Upper lobe of left lung (tissue), 6 donors: ENCODE results near the gene TNPO2. TPM values are rescaled to one million over a fixed set of nuclear protein-coding genes. Genes with fewer than 3 reads are reported as not detected.

Experiments
- ATAC-seq, 2 donors: fragments of 200-7000 bp; cut with Tn5 transposase; one replicate each; pipeline ENCODE4 v1.9.1; 2022; ENCODE audit warnings: mild to moderate bottlenecking in 2 of 2, moderate library complexity in 2 of 2; ENCODE audit not compliant: low FRiP score in 2 of 2
- DNase-seq, 2 donors: peaks; one replicate each; pipeline ENCODE4 v3.0.0-alpha.2; 2019 to 2020
- H3K27ac ChIP-seq, 4 donors: fragments of 200-600 bp; sonication (generic); one replicate each; pipeline ENCODE4 v1.5.1; 2016 to 2019
- H3K27me3 ChIP-seq, 4 donors: fragments of 200-600 bp; sonication (generic); one replicate each; pipeline ENCODE4 v1.5.1; 2017 to 2019
- H3K36me3 ChIP-seq, 4 donors: fragments of 200-600 bp; sonication (generic); one replicate each; pipeline ENCODE4 v1.5.1; 2016 to 2019
- H3K4me1 ChIP-seq, 4 donors: fragments of 200-600 bp; sonication (generic); one replicate each; pipeline ENCODE4 v1.5.1; 2018 to 2019
- H3K4me3 ChIP-seq, 4 donors: fragments of 200-600 bp; sonication (generic); one replicate each; pipeline ENCODE4 v1.5.1; 2017 to 2019; ENCODE audit warnings: mild to moderate bottlenecking in 2 of 4, moderate library complexity in 1 of 4
- H3K9me3 ChIP-seq, 4 donors: fragments of 200-600 bp; sonication (generic); one replicate each; pipeline ENCODE4 v1.5.1; 2018 to 2019
- EP300 ChIP-seq, 4 donors: sonication (generic); formaldehyde crosslinking; IDR thresholded peaks; one replicate each; pipeline ENCODE4 v1.5.1; 2017; ENCODE audit warnings: antibody characterized with exemption in 4 of 4, control low read depth in 2 of 4
- POLR2A ChIP-seq, 4 donors: fragments of 450-650 bp; IDR thresholded peaks; one replicate each; pipeline ENCODE4 v1.5.1; 2016 to 2017; ENCODE audit warnings: antibody characterized with exemption in 4 of 4, mild to moderate bottlenecking in 2 of 4
- POLR2AphosphoS5 ChIP-seq, 2 donors: sonication (generic); formaldehyde crosslinking; IDR thresholded peaks; one replicate each; pipeline ENCODE4 v1.5.1; 2017; ENCODE audit warnings: antibody characterized with exemption in 2 of 2
- WGBS, 2 donors: methylation state at CpG; one replicate each; pipeline ENCODE4 v1.1.5; 2017 to 2018; 5-methylcytosine and 5-hydroxymethylcytosine counted together
- total RNA-seq, 6 donors: library from RNA; depleted of rRNA in 4 of 6; stranded (reverse); fragments of >200 nt in 4 of 6; gene quantifications; one replicate each; pipeline versions ENCODE4 v1.1.0 to v1.2.1, GENCODE V29; 2016 to 2021
- TF ChIP-seq, protein P1 (sequence below), 6 experiments: fragments of 450-650 bp in 4 of 6; fragments of 200-600 bp in 2 of 6; sonication (generic) in 2 of 6; IDR thresholded peaks; one replicate each; pipeline ENCODE4 v1.5.1; 2016 to 2019; ENCODE audit warnings: antibody characterized with exemption in 6 of 6
- donor health status: DM: no; HTN: no; CAD: no; lungs with moderate emphysema.
- donor health status: DM: no; HTN: yes; CAD: no; lungs with severe emphysema.

TNPO2 gene
- total RNA-seq, 6 donors from 2014 or later: 43.5 to 124 (median 46.1) TPM

DNA sequence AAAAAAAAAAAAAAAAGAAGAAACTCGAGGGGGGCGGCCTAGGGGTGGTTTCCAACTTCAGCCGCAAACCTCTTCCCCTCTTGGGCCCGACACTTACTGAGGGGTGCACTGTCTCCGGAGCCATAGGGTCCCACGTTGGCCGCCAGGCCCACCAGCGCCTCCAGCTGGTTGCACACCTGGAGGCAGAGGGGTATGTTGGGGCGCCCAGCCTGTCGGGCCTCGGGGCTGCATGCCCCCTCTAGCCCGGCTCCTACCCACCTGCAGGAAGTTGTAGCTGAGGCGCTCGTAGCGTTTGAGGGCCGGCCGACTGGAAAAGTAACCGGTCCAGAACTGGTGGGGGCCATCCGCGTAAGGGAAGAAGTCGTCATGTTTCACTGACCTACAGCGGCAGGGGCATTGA, 65.8 kb downstream of the TNPO2 start:
- Histone ChIP-seq H3K9me3 (no peaks in the 10 kb centered on the region), H3K27me3 (no peaks in the 10 kb centered on the region), H3K4me3 (no peak overlapping the region), H3K27ac (no peak overlapping the region), H3K4me1 (no peaks in the 10 kb centered on the region), H3K36me3 (peaks cover 6 to 92% (median 77%) of the 10 kb centered on the region in 4 donors)
- WGBS, 2 donors: 86 to 97% methylated on average over 11 to 20 of the region's 22 CpGs
- DNase-seq: peak in 1 of 2 donors; percentile 67
- TF ChIP-seq POLR2AphosphoS5 (IDR thresholded peaks at IDR 0.05) (no peak), EP300 (IDR thresholded peaks at IDR 0.05) (no peak), POLR2A (IDR thresholded peaks at IDR 0.05) (no peak)
- TF ChIP-seq, protein P1, sequence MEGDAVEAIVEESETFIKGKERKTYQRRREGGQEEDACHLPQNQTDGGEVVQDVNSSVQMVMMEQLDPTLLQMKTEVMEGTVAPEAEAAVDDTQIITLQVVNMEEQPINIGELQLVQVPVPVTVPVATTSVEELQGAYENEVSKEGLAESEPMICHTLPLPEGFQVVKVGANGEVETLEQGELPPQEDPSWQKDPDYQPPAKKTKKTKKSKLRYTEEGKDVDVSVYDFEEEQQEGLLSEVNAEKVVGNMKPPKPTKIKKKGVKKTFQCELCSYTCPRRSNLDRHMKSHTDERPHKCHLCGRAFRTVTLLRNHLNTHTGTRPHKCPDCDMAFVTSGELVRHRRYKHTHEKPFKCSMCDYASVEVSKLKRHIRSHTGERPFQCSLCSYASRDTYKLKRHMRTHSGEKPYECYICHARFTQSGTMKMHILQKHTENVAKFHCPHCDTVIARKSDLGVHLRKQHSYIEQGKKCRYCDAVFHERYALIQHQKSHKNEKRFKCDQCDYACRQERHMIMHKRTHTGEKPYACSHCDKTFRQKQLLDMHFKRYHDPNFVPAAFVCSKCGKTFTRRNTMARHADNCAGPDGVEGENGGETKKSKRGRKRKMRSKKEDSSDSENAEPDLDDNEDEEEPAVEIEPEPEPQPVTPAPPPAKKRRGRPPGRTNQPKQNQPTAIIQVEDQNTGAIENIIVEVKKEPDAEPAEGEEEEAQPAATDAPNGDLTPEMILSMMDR (IDR thresholded peaks at IDR 0.05): no peak
- ATAC-seq: no peak

DNA sequence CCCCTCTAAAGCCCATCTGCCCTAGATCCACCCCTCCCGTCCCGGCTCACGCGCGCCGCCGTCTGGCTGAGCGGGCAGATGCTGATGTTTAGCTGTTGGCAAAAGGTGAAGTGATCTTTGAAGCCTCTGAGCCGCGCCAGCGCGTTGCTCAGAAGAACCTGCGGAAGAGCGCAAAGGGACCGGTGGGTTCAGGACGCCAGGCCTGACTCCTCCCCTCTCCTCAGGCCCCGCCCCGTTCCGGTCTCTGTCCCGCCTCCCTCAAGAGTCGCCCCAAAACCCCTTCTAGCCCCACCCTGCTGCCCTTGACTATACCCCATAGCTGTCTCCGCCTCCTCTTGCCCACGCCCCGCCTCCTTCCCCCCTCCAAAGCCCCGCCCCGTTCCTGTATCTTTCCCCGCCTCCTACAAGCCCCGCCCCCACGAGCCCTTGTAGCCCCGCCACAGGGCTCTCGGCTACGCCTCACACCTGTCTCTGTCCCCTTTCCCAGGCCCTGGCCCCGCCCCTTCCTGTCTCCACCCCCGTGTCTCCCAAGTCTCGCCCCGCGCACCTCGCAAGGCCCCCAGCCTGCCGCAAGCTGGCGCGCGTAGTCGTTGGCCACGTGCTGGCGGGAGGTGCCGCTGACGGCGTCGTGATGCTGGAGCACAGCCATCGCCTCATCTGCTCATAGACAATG, 66.7 kb downstream of the TNPO2 start:
- 88 to 90% methylated on average over 44 to 50 of the region's 50 CpGs for WGBS, 2 donors
- ATAC-seq (peak; percentile 17 to 41), DNase-seq (peak in 1 of 2 donors; percentile 75)
- no peaks in the 10 kb centered on the region for H3K27me3 ChIP-seq
- H3K4me3 ChIP-seq: no peak overlapping the region
- no peaks in the 10 kb centered on the region for H3K9me3 ChIP-seq
- H3K27ac ChIP-seq: no peak overlapping the region
- peaks cover 8 to 84% (median 69%) of the 10 kb centered on the region in 4 donors for H3K36me3 ChIP-seq
- no peaks in the 10 kb centered on the region for H3K4me1 ChIP-seq
- TF ChIP-seq POLR2AphosphoS5 (IDR thresholded peaks at IDR 0.05): no peak
- TF ChIP-seq POLR2A (IDR thresholded peaks at IDR 0.05): no peak
- no peak for TF ChIP-seq EP300 (IDR thresholded peaks at IDR 0.05)
- TF ChIP-seq, protein P1 (IDR thresholded peaks at IDR 0.05): no peak

DNA sequence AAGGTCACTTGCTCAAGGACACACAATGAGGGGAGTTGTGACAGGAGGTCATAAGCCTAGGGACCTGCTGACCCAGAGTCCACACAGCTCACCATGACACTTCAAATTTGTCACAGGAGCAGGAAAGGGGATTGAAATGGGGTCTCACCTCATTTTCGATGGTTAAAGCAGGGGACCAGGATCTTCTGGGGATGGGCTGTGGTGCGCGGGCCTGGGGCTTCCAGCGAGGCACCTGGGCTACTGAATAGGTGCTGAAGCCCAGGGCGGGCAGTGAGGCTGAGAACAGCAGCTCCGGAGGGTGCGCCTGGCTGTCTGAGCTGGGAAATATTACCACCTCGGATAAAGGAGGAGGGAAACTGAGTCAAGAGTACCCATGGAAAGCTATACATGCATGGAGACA, 68.2 kb downstream of the TNPO2 start:
- DNase-seq (no peak), ATAC-seq (no peak)
- Histone ChIP-seq H3K27me3 (no peaks in the 10 kb centered on the region), H3K4me1 (no peaks in the 10 kb centered on the region), H3K9me3 (no peaks in the 10 kb centered on the region), H3K36me3 (peaks cover 3 to 75% (median 55%) of the 10 kb centered on the region in 4 donors), H3K4me3 (no peak overlapping the region), H3K27ac (no peak overlapping the region)
- 97 to 99% methylated on average over 8 of the region's 8 CpGs for WGBS, 2 donors
- TF ChIP-seq POLR2A (IDR thresholded peaks at IDR 0.05): no peak
- TF ChIP-seq, protein P1 (IDR thresholded peaks at IDR 0.05): no peak
- TF ChIP-seq EP300 (IDR thresholded peaks at IDR 0.05): no peak
- no peak for TF ChIP-seq POLR2AphosphoS5 (IDR thresholded peaks at IDR 0.05)

DNA sequence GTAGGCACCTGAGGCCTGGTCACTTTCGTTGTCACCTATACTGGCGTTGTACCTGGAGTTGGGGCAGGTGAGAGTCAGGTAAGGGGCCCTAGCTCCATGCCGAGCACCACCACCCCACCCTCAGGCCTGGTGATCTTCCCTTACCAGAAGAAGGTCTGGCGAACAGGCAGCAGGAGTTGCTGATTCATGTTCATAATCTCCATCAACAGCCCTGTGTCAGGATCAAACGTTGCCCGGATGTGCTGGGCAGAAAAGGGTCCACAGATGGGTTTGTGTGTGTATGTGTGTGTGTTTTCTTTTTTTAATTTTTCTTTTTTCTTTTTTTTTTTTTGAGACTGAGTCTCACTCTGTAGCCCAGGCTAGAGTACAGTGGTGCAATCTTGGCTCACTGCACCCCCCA, 71.5 kb downstream of the TNPO2 start:
- no peaks in the 10 kb centered on the region for H3K27me3 ChIP-seq
- no peaks in the 10 kb centered on the region for H3K9me3 ChIP-seq
- WGBS, 2 donors: 93 to 98% methylated on average over 4 to 6 of the region's 6 CpGs
- no peak for DNase-seq
- H3K4me3 ChIP-seq: no peak overlapping the region
- peaks cover 8 to 17% (median 12%) of the 10 kb centered on the region in 4 donors for H3K4me1 ChIP-seq
- H3K27ac ChIP-seq: no peak overlapping the region
- H3K36me3 ChIP-seq: peaks cover 3 to 46% (median 29%) of the 10 kb centered on the region in 4 donors
- no peak for ATAC-seq
- TF ChIP-seq EP300 (IDR thresholded peaks at IDR 0.05): no peak
- no peak for TF ChIP-seq POLR2AphosphoS5 (IDR thresholded peaks at IDR 0.05)
- no peak for TF ChIP-seq POLR2A (IDR thresholded peaks at IDR 0.05)
- TF ChIP-seq, protein P1 (IDR thresholded peaks at IDR 0.05): no peak

DNA sequence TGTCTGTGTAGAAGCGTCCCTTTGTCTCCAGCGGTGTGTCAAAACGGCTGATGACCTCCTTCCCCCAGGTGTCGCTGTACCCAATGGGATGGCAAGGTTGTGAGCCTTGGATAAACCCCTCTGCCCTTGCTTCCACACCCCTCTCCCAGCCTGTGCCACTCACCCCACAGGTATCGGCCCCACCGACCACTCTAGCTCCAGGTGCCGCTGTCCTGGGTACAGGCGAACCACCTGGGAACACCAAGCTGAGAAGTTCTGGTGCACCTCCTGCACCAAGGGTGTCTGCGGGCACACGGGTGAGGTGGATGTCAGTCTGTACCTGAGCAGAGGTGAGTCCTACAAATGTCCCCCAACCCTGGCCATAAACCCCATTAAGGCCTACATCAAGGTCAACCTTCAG, 73.8 kb downstream of the TNPO2 start:
- 81 to 98% methylated on average over 8 to 10 of the region's 10 CpGs for whole genome bisulfite sequencing, 2 donors

More for the DNA sequence above, 73.8 kb downstream of the TNPO2 start:
- TF ChIP-seq, protein P1 (IDR thresholded peaks at IDR 0.05): no peak
- TF ChIP-seq POLR2AphosphoS5 (IDR thresholded peaks at IDR 0.05) (no peak), EP300 (IDR thresholded peaks at IDR 0.05) (no peak), POLR2A (IDR thresholded peaks at IDR 0.05) (no peak)
- DNase-seq: no peak
- H3K27ac ChIP-seq: no peak overlapping the region
- H3K27me3 ChIP-seq: no peaks in the 10 kb centered on the region
- peaks cover 8 to 21% (median 12%) of the 10 kb centered on the region in 4 donors for H3K4me1 ChIP-seq
- no peak for ATAC-seq
- peaks cover 3 to 23% (median 8%) of the 10 kb centered on the region in 4 donors for H3K36me3 ChIP-seq
- H3K9me3 ChIP-seq: no peaks in the 10 kb centered on the region
- no peak overlapping the region for H3K4me3 ChIP-seq
